ENCODE data around the gene ACOXL.

DNA sequence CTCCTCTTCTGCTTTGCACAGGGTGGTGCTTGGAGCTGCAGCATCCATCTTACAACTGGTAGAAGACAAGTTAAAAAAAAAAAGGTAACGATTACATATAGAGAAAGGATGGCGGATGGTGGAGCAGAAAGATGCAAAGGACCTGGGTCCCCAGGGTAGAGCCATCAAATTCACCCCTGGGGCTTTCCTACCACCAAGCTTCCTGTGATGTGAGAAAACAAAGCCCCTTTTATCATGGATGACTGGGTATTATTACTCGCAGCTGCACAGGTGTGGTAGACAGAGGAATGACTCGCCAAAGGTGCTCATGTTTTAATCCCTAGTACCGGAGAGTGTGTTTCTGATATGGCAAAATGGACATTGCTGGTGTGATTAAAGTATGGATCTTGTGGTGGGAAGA, 1.3 kb upstream of the ACOXL start:
- no peak for TF ChIP-seq EP400 (IDR thresholded peaks at IDR 0.05)
- no peak for TF ChIP-seq NBN (IDR thresholded peaks at IDR 0.05; ENCODE audit: low read depth)
- no peak for TF ChIP-seq NRF1 (conservative IDR thresholded peaks at IDR 0.05 in 1 of 2, IDR thresholded peaks at IDR 0.05 in 1 of 2)
- TF ChIP-seq POLR2AphosphoS5 (IDR thresholded peaks at IDR 0.05; ENCODE audit: control insufficient read depth, insufficient read depth, low read depth, low read length), result no peak
- TF ChIP-seq EZH2 (IDR thresholded peaks at IDR 0.05; ENCODE audit: borderline replicate concordance, low read depth, low read length), result no peak
- TF ChIP-seq SMC3 (conservative IDR thresholded peaks at IDR 0.05; ENCODE audit: insufficient read depth, low read depth, low read length), result no peak
- TF ChIP-seq TCF7L2 (IDR thresholded peaks at IDR 0.05; ENCODE audit: low read depth, low read length), result no peak
- TF ChIP-seq ZNF217 (CRISPR knock-in tag; IDR thresholded peaks at IDR 0.05), result no peak
- TF ChIP-seq, protein P1, sequence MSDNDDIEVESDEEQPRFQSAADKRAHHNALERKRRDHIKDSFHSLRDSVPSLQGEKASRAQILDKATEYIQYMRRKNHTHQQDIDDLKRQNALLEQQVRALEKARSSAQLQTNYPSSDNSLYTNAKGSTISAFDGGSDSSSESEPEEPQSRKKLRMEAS (CRISPR knock-in tag; IDR thresholded peaks at IDR 0.05), result no peak
- TF ChIP-seq ZNF583 (CRISPR knock-in tag; IDR thresholded peaks at IDR 0.05), result no peak
- TF ChIP-seq, protein P2, sequence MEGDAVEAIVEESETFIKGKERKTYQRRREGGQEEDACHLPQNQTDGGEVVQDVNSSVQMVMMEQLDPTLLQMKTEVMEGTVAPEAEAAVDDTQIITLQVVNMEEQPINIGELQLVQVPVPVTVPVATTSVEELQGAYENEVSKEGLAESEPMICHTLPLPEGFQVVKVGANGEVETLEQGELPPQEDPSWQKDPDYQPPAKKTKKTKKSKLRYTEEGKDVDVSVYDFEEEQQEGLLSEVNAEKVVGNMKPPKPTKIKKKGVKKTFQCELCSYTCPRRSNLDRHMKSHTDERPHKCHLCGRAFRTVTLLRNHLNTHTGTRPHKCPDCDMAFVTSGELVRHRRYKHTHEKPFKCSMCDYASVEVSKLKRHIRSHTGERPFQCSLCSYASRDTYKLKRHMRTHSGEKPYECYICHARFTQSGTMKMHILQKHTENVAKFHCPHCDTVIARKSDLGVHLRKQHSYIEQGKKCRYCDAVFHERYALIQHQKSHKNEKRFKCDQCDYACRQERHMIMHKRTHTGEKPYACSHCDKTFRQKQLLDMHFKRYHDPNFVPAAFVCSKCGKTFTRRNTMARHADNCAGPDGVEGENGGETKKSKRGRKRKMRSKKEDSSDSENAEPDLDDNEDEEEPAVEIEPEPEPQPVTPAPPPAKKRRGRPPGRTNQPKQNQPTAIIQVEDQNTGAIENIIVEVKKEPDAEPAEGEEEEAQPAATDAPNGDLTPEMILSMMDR (IDR thresholded peaks at IDR 0.05 in 2 of 3, conservative IDR thresholded peaks at IDR 0.05 in 1 of 3; ENCODE audit: insufficient read depth in 2 of 3, low read depth in 1 of 3, low read length in 3 of 3), result no peak
- no peak for TF ChIP-seq ELF4 (CRISPR knock-in tag; IDR thresholded peaks at IDR 0.05)
- TF ChIP-seq ATF7 (IDR thresholded peaks at IDR 0.05), result no peak
- no peak for TF ChIP-seq ZNF134 (CRISPR knock-in tag; conservative IDR thresholded peaks at IDR 0.05)

Data from K562 (cell line).